HepG2 (cell line): Measurements from ENCODE around the gene SLCO3A1. TPM values are rescaled to one million over a fixed set of nuclear protein-coding genes. Genes with fewer than 3 reads are reported as not detected.

Experiments used
- ATAC-seq: fragments of 200-7000 bp; cut with Tn5 transposase; 3 replicates; pipeline ENCODE4 v1.9.1; 2020; ENCODE audit warnings: mild to moderate bottlenecking, moderate library complexity
- BruUV-seq: library from RNA; stranded (reverse); fragments of 400-500 nt; replicated peaks from 2 replicates; lab custom pipeline; 2021; lab: Mats Ljungman, UMichigan
- CTCF ChIA-PET: fragments of 300-600 bp; formaldehyde crosslinking; extraction: SDS; loops from one replicate; lab custom pipeline; 2021; ENCODE audit warnings: low total read pairs, inconsistent platforms, low intra/inter-chr PET ratio; lab: Yijun Ruan, JAX
- POLR2A ChIA-PET: fragments of 350-600 bp; sonication (Branson Sonifier 250); formaldehyde crosslinking; loops from one replicate; lab custom pipeline; 2020; ENCODE audit warnings: antibody characterized with exemption, inconsistent platforms; lab: Yijun Ruan, JAX
- DNase-seq: peaks from one replicate; pipeline ENCODE4 v3.0.0-alpha.2; 2015; ENCODE audit warnings: low spot score
- FAIRE-seq: peaks from 3 replicates; lab custom pipeline; 2011; peaks lifted over from hg19 to GRCh38; lab: Jason Lieb, UNC
- H2AFZ ChIP-seq: one replicate; pipeline ENCODE4 v1.6.1; 2011; ENCODE audit warnings: low read length, inconsistent platforms
- H3K27ac ChIP-seq: fragments of 300-600 bp; 3 replicates; pipeline ENCODE4 v1.8.0; 2011; ENCODE audit warnings: mixed run types, mild to moderate bottlenecking, mixed read lengths, low read length, inconsistent platforms; ENCODE audit not compliant: insufficient read depth; ENCODE audit errors: extremely low read length
- H3K27me3 ChIP-seq, 2 experiments: fragments of 200-600 bp in 1 of 2; 2 replicates in 1 of 2; 3 replicates in 1 of 2; pipeline versions ENCODE4 v1.6.0 to v1.8.0; 2011; ENCODE audit warnings: low read length in 2 of 2, mild to moderate bottlenecking in 2 of 2, moderate library complexity in 2 of 2, inconsistent platforms in 1 of 2; ENCODE audit not compliant: insufficient read depth in 2 of 2, control insufficient read depth in 1 of 2
- H3K36me3 ChIP-seq, 2 experiments: fragments of 200-600 bp in 1 of 2; replicated peaks in 1 of 2; 2 replicates in 1 of 2; 3 replicates in 1 of 2; pipeline versions ENCODE4 v1.5.1 to v1.8.0; 2011; ENCODE audit warnings: low read length in 2 of 2, inconsistent platforms in 1 of 2; ENCODE audit not compliant: insufficient read depth in 2 of 2, control insufficient read depth in 1 of 2
- H3K4me1 ChIP-seq: 2 replicates; pipeline ENCODE4 v1.5.1; 2012; ENCODE audit warnings: low read length, inconsistent platforms; ENCODE audit not compliant: insufficient read depth
- H3K4me2 ChIP-seq: 2 replicates; pipeline ENCODE4 v1.6.0; 2011; ENCODE audit warnings: low read depth, low read length, inconsistent platforms
- H3K4me3 ChIP-seq, 3 experiments: fragments of 200-600 bp in 1 of 3; sonication (generic), shearing (Covaris generic) in 1 of 3; replicated peaks in 1 of 3; 2 replicates each; pipeline ENCODE4 v1.5.1; 2011 to 2016; ENCODE audit warnings: low read length in 3 of 3, inconsistent platforms in 2 of 3, low read depth in 2 of 3, mild to moderate bottlenecking in 2 of 3, control low read depth in 1 of 3, mixed read lengths in 1 of 3; ENCODE audit not compliant: insufficient read depth in 1 of 3
- H3K79me2 ChIP-seq: one replicate; pipeline ENCODE4 v1.6.1; 2011; ENCODE audit warnings: low read length, inconsistent platforms; ENCODE audit not compliant: insufficient read depth
- H3K9ac ChIP-seq: 2 replicates; pipeline ENCODE4 v1.6.0; 2011; ENCODE audit warnings: mild to moderate bottlenecking, low read depth, low read length, inconsistent platforms; ENCODE audit not compliant: insufficient read depth
- H3K9me3 ChIP-seq: 2 replicates; pipeline ENCODE4 v1.5.1; 2012; ENCODE audit warnings: mild to moderate bottlenecking, low read length
- H4K20me1 ChIP-seq: 2 replicates; pipeline ENCODE4 v1.6.0; 2011; ENCODE audit warnings: inconsistent platforms, mild to moderate bottlenecking, low read length, moderate library complexity; ENCODE audit not compliant: insufficient read depth
- ATF1 ChIP-seq: IDR thresholded peaks from 2 replicates; pipeline ENCODE4 v1.6.1; 2016; ENCODE audit warnings: mild to moderate bottlenecking, control low read depth
- EEA1 ChIP-seq: sonication (generic); formaldehyde crosslinking; IDR thresholded peaks from 2 replicates; pipeline ENCODE4 v1.5.1; 2020; ENCODE audit warnings: mild to moderate bottlenecking, missing genetic modification reagents, borderline replicate concordance
- FOXO1 ChIP-seq: sonication (generic); formaldehyde crosslinking; IDR thresholded peaks from 2 replicates; pipeline ENCODE4 v1.4.0; 2020; ENCODE audit warnings: missing genetic modification reagents
- JUN ChIP-seq: sonication (generic); formaldehyde crosslinking; IDR thresholded peaks from 2 replicates; pipeline ENCODE4 v1.4.0; 2020; ENCODE audit warnings: mild to moderate bottlenecking, missing genetic modification reagents
- NFIB ChIP-seq: sonication (generic); formaldehyde crosslinking; IDR thresholded peaks from 2 replicates; pipeline ENCODE4 v1.9.0; 2021; ENCODE audit warnings: missing genetic modification reagents, mild to moderate bottlenecking, borderline replicate concordance
- PAWR ChIP-seq: sonication (generic); formaldehyde crosslinking; IDR thresholded peaks from 2 replicates; pipeline ENCODE4 v1.4.0; 2020; ENCODE audit warnings: missing genetic modification reagents, mild to moderate bottlenecking, borderline replicate concordance
- RNF2 ChIP-seq: fragments of 450-650 bp; conservative IDR thresholded peaks from 2 replicates; pipeline ENCODE4 v1.6.1; 2016; ENCODE audit warnings: low read depth
- SP5 ChIP-seq: IDR thresholded peaks from 2 replicates; pipeline ENCODE4 v1.6.1; 2016; ENCODE audit warnings: low read depth, borderline replicate concordance
- XBP1 ChIP-seq: sonication (generic); formaldehyde crosslinking; IDR thresholded peaks from 2 replicates; pipeline ENCODE4 v1.5.0; 2020; ENCODE audit warnings: missing genetic modification reagents
- ZFY ChIP-seq: sonication (generic); formaldehyde crosslinking; IDR thresholded peaks from 2 replicates; pipeline ENCODE4 v1.4.0; 2020; ENCODE audit warnings: missing genetic modification reagents
- ZNF256 ChIP-seq: sonication (generic); formaldehyde crosslinking; conservative IDR thresholded peaks from 2 replicates; pipeline ENCODE4 v1.4.0; 2020; ENCODE audit warnings: missing genetic modification reagents
- ZNF788 ChIP-seq: sonication (generic); formaldehyde crosslinking; IDR thresholded peaks from 2 replicates; pipeline ENCODE4 v1.5.0; 2020; ENCODE audit warnings: mild to moderate bottlenecking, missing genetic modification reagents, borderline replicate concordance
- WGBS: methylation state at CpG from one replicate; pipeline ENCODE4 v1.1.6; 2017; ENCODE audit warnings: low lambda C conversion rate; 5-methylcytosine and 5-hydroxymethylcytosine counted together
- in situ Hi-C: cut with HindIII; loops from 2 replicates; pipeline ENCODE4 v1.10.0; 2017; ENCODE audit warnings: low pct_unique_long_range_greater_than_20kb; ENCODE audit not compliant: extremely low pct_ligation_motif_present
- intact Hi-C: fragments of 100-400 bp; cut with micrococcal nuclease; formaldehyde crosslinking; loops from one replicate; pipeline ENCODE4 v1.10.0; 2022; ENCODE audit not compliant: unreplicated experiment
- polyA plus RNA-seq, 8 experiments: library from polyadenylated mRNA; depleted of rRNA in 3 of 8; stranded (reverse) in 7 of 8; unstranded in 1 of 8; fragments of >200 nt; fragmentation: Illumina TruSeq in 4 of 8; extraction: Trizol in 4 of 8; gene quantifications; 2 replicates each; pipeline versions ENCODE4 v1.2.1 to v1.2.3, GENCODE V29; 2011 to 2016; ENCODE audit warnings: low read depth in 4 of 8, missing spikeins in 1 of 8, mixed read lengths in 1 of 8; ENCODE audit not compliant: insufficient read depth in 1 of 8
- total RNA-seq, 5 experiments: library from RNA; depleted of rRNA; stranded (reverse); fragments of >200 nt; fragmentation: Illumina TruSeq; extraction: Trizol; gene quantifications; 2 replicates each; pipeline ENCODE4 v1.2.3, GENCODE V29; 2016; ENCODE audit warnings: low read depth in 1 of 5
- TF ChIP-seq, protein P1 (sequence below): sonication (generic); formaldehyde crosslinking; IDR thresholded peaks from 2 replicates; pipeline ENCODE4 v1.4.0; 2020; ENCODE audit warnings: low read depth, mild to moderate bottlenecking, missing genetic modification reagents
- TF ChIP-seq, protein P2 (sequence below): sonication (generic); formaldehyde crosslinking; IDR thresholded peaks from 2 replicates; pipeline ENCODE4 v1.4.0; 2020; ENCODE audit warnings: low read depth, missing genetic modification reagents

Gene SLCO3A1
- total and polyA plus RNA-seq, 2 of the 13 experiments (the other 11 are each of a cell fraction or from before 2014, with no cell fraction given) = 0.02 TPM; not detected in 1

DNA sequence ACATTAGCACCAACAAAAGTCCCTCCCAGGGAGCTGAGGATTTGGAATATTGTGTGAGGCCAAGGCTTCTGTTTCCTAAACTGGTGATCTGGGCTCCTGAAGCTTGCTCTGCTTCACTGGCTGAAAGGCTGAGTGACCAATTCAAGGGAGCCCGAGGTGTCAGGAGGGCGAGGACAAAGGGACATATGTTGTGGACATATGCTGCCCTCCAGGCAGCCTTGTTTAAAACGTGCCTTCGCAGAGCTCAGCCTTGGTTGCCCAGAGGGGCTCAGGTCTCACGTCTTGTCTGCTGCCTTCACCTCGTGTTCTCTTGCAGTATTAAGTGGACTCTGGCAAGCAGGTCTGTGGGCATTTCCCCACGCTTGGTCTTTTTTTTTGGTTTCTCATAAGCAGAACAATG, 7.0 kb downstream of the SLCO3A1 start:
- BruUV-seq = no TSS peak
- ChIA-PET POLR2A (no interaction called here), CTCF (no interaction called here)
- Histone ChIP-seq H4K20me1 (no peaks in the 10 kb centered on the region), H3K4me3 (no peak overlapping the region), H3K9ac (no peak overlapping the region), H3K36me3 (no peaks in the 10 kb centered on the region), H3K4me1 (no peaks in the 10 kb centered on the region), H3K27me3 (peaks cover 1 to 28% of the 10 kb centered on the region in 2 experiments; a peak in 2 of 5 replicates), H3K27ac (no peak overlapping the region), H2AFZ (no peak overlapping the region), H3K9me3 (no peaks in the 10 kb centered on the region)
- intact Hi-C loops (no loop called here), in situ Hi-C loops (no loop called here)
- FAIRE-seq (no peak), ATAC-seq (no peak), DNase-seq (no peak)
- 4% methylated on average over 2 of the region's 7 CpGs for WGBS
- no peak for TF ChIP-seq ZNF788 (CRISPR knock-in tag)
- no peak for TF ChIP-seq JUN (CRISPR knock-in tag)
- TF ChIP-seq XBP1 (CRISPR knock-in tag) = no peak
- no peak for TF ChIP-seq PAWR
- TF ChIP-seq, protein P1, sequence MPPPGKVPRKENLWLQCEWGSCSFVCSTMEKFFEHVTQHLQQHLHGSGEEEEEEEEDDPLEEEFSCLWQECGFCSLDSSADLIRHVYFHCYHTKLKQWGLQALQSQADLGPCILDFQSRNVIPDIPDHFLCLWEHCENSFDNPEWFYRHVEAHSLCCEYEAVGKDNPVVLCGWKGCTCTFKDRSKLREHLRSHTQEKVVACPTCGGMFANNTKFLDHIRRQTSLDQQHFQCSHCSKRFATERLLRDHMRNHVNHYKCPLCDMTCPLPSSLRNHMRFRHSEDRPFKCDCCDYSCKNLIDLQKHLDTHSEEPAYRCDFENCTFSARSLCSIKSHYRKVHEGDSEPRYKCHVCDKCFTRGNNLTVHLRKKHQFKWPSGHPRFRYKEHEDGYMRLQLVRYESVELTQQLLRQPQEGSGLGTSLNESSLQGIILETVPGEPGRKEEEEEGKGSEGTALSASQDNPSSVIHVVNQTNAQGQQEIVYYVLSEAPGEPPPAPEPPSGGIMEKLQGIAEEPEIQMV (CRISPR knock-in tag) = no peak
- TF ChIP-seq FOXO1 = no peak
- no peak for TF ChIP-seq EEA1
- TF ChIP-seq, all 625 proteins: peak for 0
- Histone ChIP-seq H3K4me2 (no peak overlapping the region), H3K79me2 (no peaks in the 10 kb centered on the region)

DNA sequence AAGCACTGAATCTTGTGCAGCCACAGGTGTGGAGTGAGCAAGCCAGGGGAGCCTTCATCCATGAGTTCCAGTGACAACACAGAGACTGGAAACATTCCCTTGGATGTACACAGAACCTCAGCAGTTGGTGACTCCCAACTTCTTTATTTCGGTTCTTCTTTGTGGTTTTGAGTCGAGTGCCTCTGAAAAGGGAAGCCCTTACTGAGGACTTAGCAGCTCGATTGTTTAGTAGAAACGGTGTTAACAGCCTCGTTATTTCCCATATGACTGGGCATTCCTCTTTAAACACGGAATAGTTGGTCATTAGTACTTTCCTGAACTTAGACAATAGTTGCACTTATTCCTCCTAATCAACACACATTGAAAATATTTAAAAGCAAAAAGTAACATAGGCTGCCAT, 7.7 kb downstream of the SLCO3A1 start:
- ChIA-PET CTCF (no interaction called here), POLR2A (no interaction called here)
- Histone ChIP-seq H3K79me2 (no peaks in the 10 kb centered on the region), H3K9ac (no peak overlapping the region), H3K4me1 (no peaks in the 10 kb centered on the region), H3K27ac (no peak overlapping the region), H4K20me1 (no peaks in the 10 kb centered on the region), H3K4me2 (no peak overlapping the region), H3K9me3 (no peaks in the 10 kb centered on the region), H3K4me3 (no peak overlapping the region), H3K36me3 (no peaks in the 10 kb centered on the region), H2AFZ (no peak overlapping the region), H3K27me3 (peaks cover 1 to 21% of the 10 kb centered on the region in 2 experiments; a peak in 2 of 5 replicates)
- BruUV-seq = no TSS peak
- DNase-seq (no peak), ATAC-seq (no peak), FAIRE-seq (no peak)
- in situ Hi-C loops (no loop called here), intact Hi-C loops (no loop called here)
- WGBS = 0% methylated on average over 6 of the region's 6 CpGs
- TF ChIP-seq, protein P2, sequence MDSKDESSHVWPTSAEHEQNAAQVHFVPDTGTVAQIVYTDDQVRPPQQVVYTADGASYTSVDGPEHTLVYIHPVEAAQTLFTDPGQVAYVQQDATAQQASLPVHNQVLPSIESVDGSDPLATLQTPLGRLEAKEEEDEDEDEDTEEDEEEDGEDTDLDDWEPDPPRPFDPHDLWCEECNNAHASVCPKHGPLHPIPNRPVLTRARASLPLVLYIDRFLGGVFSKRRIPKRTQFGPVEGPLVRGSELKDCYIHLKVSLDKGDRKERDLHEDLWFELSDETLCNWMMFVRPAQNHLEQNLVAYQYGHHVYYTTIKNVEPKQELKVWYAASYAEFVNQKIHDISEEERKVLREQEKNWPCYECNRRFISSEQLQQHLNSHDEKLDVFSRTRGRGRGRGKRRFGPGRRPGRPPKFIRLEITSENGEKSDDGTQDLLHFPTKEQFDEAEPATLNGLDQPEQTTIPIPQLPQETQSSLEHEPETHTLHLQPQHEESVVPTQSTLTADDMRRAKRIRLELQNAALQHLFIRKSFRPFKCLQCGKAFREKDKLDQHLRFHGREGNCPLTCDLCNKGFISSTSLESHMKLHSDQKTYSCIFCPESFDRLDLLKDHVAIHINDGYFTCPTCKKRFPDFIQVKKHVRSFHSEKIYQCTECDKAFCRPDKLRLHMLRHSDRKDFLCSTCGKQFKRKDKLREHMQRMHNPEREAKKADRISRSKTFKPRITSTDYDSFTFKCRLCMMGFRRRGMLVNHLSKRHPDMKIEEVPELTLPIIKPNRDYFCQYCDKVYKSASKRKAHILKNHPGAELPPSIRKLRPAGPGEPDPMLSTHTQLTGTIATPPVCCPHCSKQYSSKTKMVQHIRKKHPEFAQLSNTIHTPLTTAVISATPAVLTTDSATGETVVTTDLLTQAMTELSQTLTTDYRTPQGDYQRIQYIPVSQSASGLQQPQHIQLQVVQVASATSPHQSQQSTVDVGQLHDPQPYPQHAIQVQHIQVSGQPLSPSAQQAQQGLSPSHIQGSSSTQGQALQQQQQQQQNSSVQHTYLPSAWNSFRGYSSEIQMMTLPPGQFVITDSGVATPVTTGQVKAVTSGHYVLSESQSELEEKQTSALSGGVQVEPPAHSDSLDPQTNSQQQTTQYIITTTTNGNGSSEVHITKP (CRISPR knock-in tag) = no peak
- TF ChIP-seq NFIB (CRISPR knock-in tag) (no peak), RNF2 (no peak), ZNF256 (CRISPR knock-in tag) (no peak), ATF1 (CRISPR knock-in tag) (no peak), SP5 (CRISPR knock-in tag) (no peak), ZFY (no peak)
